ENCODE data around the gene PLCL1.

The PLCL1 gene

GRCh38 chr2:197857476-197858107 lies 53.2 kb downstream of the PLCL1 start:
- DNase-seq (ENCODE audit: low read depth): no peak

GRCh38 chr2:197858607-197859140 lies 54.3 kb downstream of the PLCL1 start:
- DNase-seq (ENCODE audit: low read depth): no peak

GRCh38 chr2:197862246-197862955 lies 58.0 kb downstream of the PLCL1 start:
- DNase-seq (ENCODE audit: low read depth): no peak

GRCh38 chr2:197863744-197864143 lies 59.4 kb downstream of the PLCL1 start:
- no peak for DNase-seq (ENCODE audit: low read depth)

GRCh38 chr2:197866455-197866854 lies 62.1 kb downstream of the PLCL1 start:
- no peak for DNase-seq (ENCODE audit: low read depth)

GRCh38 chr2:197867033-197867432 lies 62.6 kb downstream of the PLCL1 start:
- no peak for DNase-seq (ENCODE audit: low read depth)

GRCh38 chr2:197867624-197868023 lies 63.2 kb downstream of the PLCL1 start:
- DNase-seq (ENCODE audit: low read depth): no peak

- DNase-seq (ENCODE audit: low read depth): no peak
Measured at GRCh38 chr2:197868206-197868605, 63.8 kb downstream of the PLCL1 start.

GRCh38 chr2:197869041-197869440 lies 64.6 kb downstream of the PLCL1 start:
- DNase-seq (ENCODE audit: low read depth): no peak

GRCh38 chr2:197869501-197870111 lies 65.2 kb downstream of the PLCL1 start:
- DNase-seq (ENCODE audit: low read depth): no peak

- no peak for DNase-seq (ENCODE audit: low read depth)
Measured at GRCh38 chr2:197870137-197870536, 65.7 kb downstream of the PLCL1 start.

GRCh38 chr2:197871780-197872456 lies 67.5 kb downstream of the PLCL1 start:
- DNase-seq (ENCODE audit: low read depth): no peak

GRCh38 chr2:197873293-197873701 lies 68.9 kb downstream of the PLCL1 start:
- DNase-seq (ENCODE audit: low read depth): no peak

- no peak for DNase-seq (ENCODE audit: low read depth)
Measured at GRCh38 chr2:197875763-197876162, 71.4 kb downstream of the PLCL1 start.

GRCh38 chr2:197876524-197876923 lies 72.1 kb downstream of the PLCL1 start:
- no peak for DNase-seq (ENCODE audit: low read depth)

GRCh38 chr2:197877038-197877437 lies 72.6 kb downstream of the PLCL1 start:
- no peak for DNase-seq (ENCODE audit: low read depth)

- no peak for DNase-seq (ENCODE audit: low read depth)
Measured at GRCh38 chr2:197878792-197879191, 74.4 kb downstream of the PLCL1 start.

GRCh38 chr2:197879812-197880408 lies 75.5 kb downstream of the PLCL1 start:
- DNase-seq (ENCODE audit: low read depth): no peak

- no peak for DNase-seq (ENCODE audit: low read depth)
Measured at GRCh38 chr2:197883354-197884032, 79.1 kb downstream of the PLCL1 start.

GRCh38 chr2:197884252-197884651 lies 79.9 kb downstream of the PLCL1 start:
- no peak for DNase-seq (ENCODE audit: low read depth)

- no peak for DNase-seq (ENCODE audit: low read depth)
Measured at GRCh38 chr2:197885126-197885525, 80.7 kb downstream of the PLCL1 start.

- no peak for DNase-seq (ENCODE audit: low read depth)
Measured at GRCh38 chr2:197885587-197885986, 81.2 kb downstream of the PLCL1 start.

Measured in stromal cell of bone marrow (primary cell).